Activated naive CD8-positive, alpha-beta T cell treated with anti-CD3 and anti-CD28 coated beads for 36 hours (primary cell): ENCODE data around the gene ERCC2. TPM values are rescaled to one million over a fixed set of nuclear protein-coding genes. Genes with fewer than 3 reads are reported as not detected.
A peak's percentile ranks its signal among the peaks of the same experiment; 100 is the strongest.

Experiments
- DNase-seq: peaks from one replicate; pipeline ENCODE4 v3.0.0; 2021
- H3K27ac Mint-ChIP-seq: one replicate; pipeline ENCODE4 v1.8.0; 2022; ENCODE audit warnings: mild to moderate bottlenecking, moderate library complexity, mixed read lengths
- H3K27me3 Mint-ChIP-seq: one replicate; pipeline ENCODE4 v1.8.0; 2022; ENCODE audit warnings: mild to moderate bottlenecking, mixed read lengths
- H3K36me3 Mint-ChIP-seq: one replicate; pipeline ENCODE4 v1.8.0; 2021; ENCODE audit warnings: mild to moderate bottlenecking, mixed read lengths
- H3K4me1 Mint-ChIP-seq: one replicate; pipeline ENCODE4 v1.8.0; 2021; ENCODE audit warnings: mixed read lengths
- H3K4me3 Mint-ChIP-seq: one replicate; pipeline ENCODE4 v1.8.0; 2022; ENCODE audit warnings: mild to moderate bottlenecking, moderate library complexity, mixed read lengths
- H3K9me3 Mint-ChIP-seq: one replicate; pipeline ENCODE4 v1.8.0; 2022; ENCODE audit warnings: mixed read lengths
- total RNA-seq, 2 experiments: library from RNA; stranded (reverse); gene quantifications; one replicate each; pipeline ENCODE4 v1.2.3, GENCODE V29; 2021

Gene ERCC2
- total RNA-seq, 2 experiments from 2014 or later = 25.5 to 29.1 TPM

- no peak for DNase-seq
- Mint-ChIP-seq H3K4me3 (no peak overlapping the region), H3K27ac (no peak overlapping the region), H3K4me1 (no peaks in the 10 kb centered on the region), H3K27me3 (peaks cover 13% of the 10 kb centered on the region), H3K9me3 (no peaks in the 10 kb centered on the region), H3K36me3 (no peaks in the 10 kb centered on the region)
These were observed 9.7 kb upstream of the ERCC2 start for GRCh38 chr19:45380107-45380506.

GRCh38 chr19:45376045-45376724, 5.8 kb upstream of the ERCC2 start:
- DNase-seq = no peak
- Mint-ChIP-seq H3K27me3 (peaks cover 3% of the 10 kb centered on the region), H3K36me3 (no peaks in the 10 kb centered on the region), H3K27ac (no peak overlapping the region), H3K9me3 (no peaks in the 10 kb centered on the region), H3K4me1 (no peaks in the 10 kb centered on the region), H3K4me3 (no peak overlapping the region)

GRCh38 chr19:45368737-45369340, 1.5 kb downstream of the ERCC2 start:
- DNase-seq = no peak
- Mint-ChIP-seq H3K36me3 (peaks cover 5% of the 10 kb centered on the region), H3K9me3 (no peaks in the 10 kb centered on the region), H3K27me3 (no peaks in the 10 kb centered on the region), H3K4me3 (peak overlapping the region; percentile 60), H3K27ac (no peak overlapping the region), H3K4me1 (peaks cover 9% of the 10 kb centered on the region)

- H3K27ac Mint-ChIP-seq = no peak overlapping the region
- H3K4me1 Mint-ChIP-seq = peaks cover 9% of the 10 kb centered on the region
- no peaks in the 10 kb centered on the region for H3K27me3 Mint-ChIP-seq
- H3K9me3 Mint-ChIP-seq = no peaks in the 10 kb centered on the region
- no peak overlapping the region for H3K4me3 Mint-ChIP-seq
- no peak for DNase-seq
- H3K36me3 Mint-ChIP-seq = peaks cover 5% of the 10 kb centered on the region
These were observed 2.2 kb downstream of the ERCC2 start for GRCh38 chr19:45368127-45368526.

GRCh38 chr19:45364696-45365095, 5.7 kb downstream of the ERCC2 start:
- DNase-seq = no peak
- Mint-ChIP-seq H3K4me3 (no peak overlapping the region), H3K27ac (no peak overlapping the region), H3K36me3 (peaks cover 5% of the 10 kb centered on the region), H3K27me3 (no peaks in the 10 kb centered on the region), H3K4me1 (peaks cover 9% of the 10 kb centered on the region), H3K9me3 (no peaks in the 10 kb centered on the region)

GRCh38 chr19:45363861-45364459, 6.4 kb downstream of the ERCC2 start:
- H3K4me1 Mint-ChIP-seq = peaks cover 6% of the 10 kb centered on the region
- H3K27me3 Mint-ChIP-seq = no peaks in the 10 kb centered on the region
- no peak overlapping the region for H3K4me3 Mint-ChIP-seq
- peaks cover 5% of the 10 kb centered on the region for H3K36me3 Mint-ChIP-seq
- no peak for DNase-seq
- H3K27ac Mint-ChIP-seq = no peak overlapping the region
- H3K9me3 Mint-ChIP-seq = no peaks in the 10 kb centered on the region

GRCh38 chr19:45362291-45362690, 8.1 kb downstream of the ERCC2 start:
- DNase-seq = no peak
- H3K4me1 Mint-ChIP-seq = no peaks in the 10 kb centered on the region
- H3K4me3 Mint-ChIP-seq = no peak overlapping the region
- no peak overlapping the region for H3K27ac Mint-ChIP-seq
- no peaks in the 10 kb centered on the region for H3K27me3 Mint-ChIP-seq
- no peaks in the 10 kb centered on the region for H3K9me3 Mint-ChIP-seq
- no peaks in the 10 kb centered on the region for H3K36me3 Mint-ChIP-seq

GRCh38 chr19:45361608-45362007, 8.8 kb downstream of the ERCC2 start:
- Mint-ChIP-seq H3K4me3 (no peak overlapping the region), H3K27me3 (no peaks in the 10 kb centered on the region), H3K9me3 (no peaks in the 10 kb centered on the region), H3K4me1 (no peaks in the 10 kb centered on the region), H3K36me3 (peaks cover 2% of the 10 kb centered on the region), H3K27ac (no peak overlapping the region)
- DNase-seq = no peak

- no peak for DNase-seq
- Mint-ChIP-seq H3K36me3 (peaks cover 14% of the 10 kb centered on the region), H3K27me3 (no peaks in the 10 kb centered on the region), H3K4me3 (no peak overlapping the region), H3K9me3 (no peaks in the 10 kb centered on the region), H3K27ac (no peak overlapping the region), H3K4me1 (no peaks in the 10 kb centered on the region)
These were observed 12.1 kb downstream of the ERCC2 start for GRCh38 chr19:45358213-45358792.

- Mint-ChIP-seq H3K27me3 (no peaks in the 10 kb centered on the region), H3K36me3 (peaks cover 14% of the 10 kb centered on the region)
These were observed 13.0 kb downstream of the ERCC2 start for GRCh38 chr19:45357445-45357783.

GRCh38 chr19:45356760-45357444, 13.5 kb downstream of the ERCC2 start:
- Mint-ChIP-seq H3K27ac (no peak overlapping the region), H3K36me3 (peaks cover 14% of the 10 kb centered on the region), H3K4me3 (no peak overlapping the region), H3K9me3 (no peaks in the 10 kb centered on the region), H3K27me3 (no peaks in the 10 kb centered on the region), H3K4me1 (no peaks in the 10 kb centered on the region)
- DNase-seq = no peak

More at GRCh38 chr19:45357445-45357783, 13.0 kb downstream of the ERCC2 start:
- no peaks in the 10 kb centered on the region for H3K4me1 Mint-ChIP-seq
- no peak overlapping the region for H3K27ac Mint-ChIP-seq
- H3K9me3 Mint-ChIP-seq = no peaks in the 10 kb centered on the region
- no peak for DNase-seq
- no peak overlapping the region for H3K4me3 Mint-ChIP-seq

GRCh38 chr19:45355910-45356309, 14.5 kb downstream of the ERCC2 start:
- H3K27me3 Mint-ChIP-seq = no peaks in the 10 kb centered on the region
- H3K4me3 Mint-ChIP-seq = no peak overlapping the region
- H3K4me1 Mint-ChIP-seq = no peaks in the 10 kb centered on the region
- H3K9me3 Mint-ChIP-seq = no peaks in the 10 kb centered on the region
- peaks cover 14% of the 10 kb centered on the region for H3K36me3 Mint-ChIP-seq
- DNase-seq = no peak
- H3K27ac Mint-ChIP-seq = no peak overlapping the region

- peaks cover 15% of the 10 kb centered on the region for H3K36me3 Mint-ChIP-seq
- no peaks in the 10 kb centered on the region for H3K27me3 Mint-ChIP-seq
- H3K4me3 Mint-ChIP-seq = no peak overlapping the region
- H3K27ac Mint-ChIP-seq = no peak overlapping the region
- no peak for DNase-seq
- H3K4me1 Mint-ChIP-seq = no peaks in the 10 kb centered on the region
- no peaks in the 10 kb centered on the region for H3K9me3 Mint-ChIP-seq
These were observed 15.0 kb downstream of the ERCC2 start for GRCh38 chr19:45355402-45355801.

- Mint-ChIP-seq H3K36me3 (peaks cover 15% of the 10 kb centered on the region), H3K4me1 (no peaks in the 10 kb centered on the region), H3K9me3 (no peaks in the 10 kb centered on the region), H3K4me3 (no peak overlapping the region), H3K27me3 (no peaks in the 10 kb centered on the region), H3K27ac (no peak overlapping the region)
- no peak for DNase-seq
These were observed 16.0 kb downstream of the ERCC2 start for GRCh38 chr19:45354241-45354842.
